Keratinocyte (primary cell): Measurements from ENCODE around the gene BTLA. TPM values are rescaled to one million over a fixed set of nuclear protein-coding genes. Genes with fewer than 3 reads are reported as not detected.
"Not testable (repeated sequence)": the region's sequence is repeated elsewhere in the genome, so short reads cannot be mapped to it uniquely, and the experiment has no call there.

Experiments
- DNase-seq: peaks from one replicate; pipeline ENCODE4 v3.0.0-alpha.2; 2011; ENCODE audit warnings: low read depth, missing footprints, low spot score
- FAIRE-seq: peaks from 2 replicates; lab custom pipeline; 2011; peaks lifted over from hg19 to GRCh38; lab: Jason Lieb, UNC
- H2AFZ ChIP-seq: 2 replicates; pipeline ENCODE4 v1.6.0; 2012; ENCODE audit warnings: low read length, control low read depth, inconsistent platforms; ENCODE audit not compliant: control insufficient read depth
- H3K27ac ChIP-seq: 2 replicates; pipeline ENCODE4 v1.5.1; 2011; ENCODE audit warnings: low read length; ENCODE audit not compliant: control insufficient read depth, insufficient read depth
- H3K27me3 ChIP-seq: 3 replicates; pipeline ENCODE4 v1.6.0; 2011; ENCODE audit warnings: low read length; ENCODE audit not compliant: control insufficient read depth, insufficient read depth; ENCODE audit errors: extremely low read depth
- H3K36me3 ChIP-seq, 2 experiments: 2 replicates in 1 of 2; 3 replicates in 1 of 2; pipeline ENCODE4 v1.5.1; 2011; ENCODE audit warnings: low read length in 2 of 2, mild to moderate bottlenecking in 1 of 2; ENCODE audit not compliant: control insufficient read depth in 2 of 2, insufficient read depth in 2 of 2; ENCODE audit errors: extremely low read depth in 1 of 2
- H3K4me1 ChIP-seq: 3 replicates; pipeline ENCODE4 v1.5.1; 2011; ENCODE audit warnings: low read length; ENCODE audit not compliant: control insufficient read depth, insufficient read depth; ENCODE audit errors: extremely low read depth
- H3K4me2 ChIP-seq: 3 replicates; pipeline ENCODE4 v1.6.0; 2011; ENCODE audit warnings: low read depth, low read length; ENCODE audit not compliant: control insufficient read depth, insufficient read depth; ENCODE audit errors: extremely low read depth
- H3K4me3 ChIP-seq, 3 experiments: fragments of 200-600 bp in 1 of 3; sonication (generic) in 1 of 3; 2 replicates in 2 of 3; 3 replicates in 1 of 3; pipeline ENCODE4 v1.5.1; 2011 to 2016; ENCODE audit warnings: low read length in 3 of 3, mild to moderate bottlenecking in 3 of 3, control low read depth in 2 of 3, inconsistent platforms in 1 of 3, low read depth in 1 of 3, mixed read lengths in 1 of 3, mixed run types in 1 of 3, moderate library complexity in 1 of 3; ENCODE audit not compliant: control insufficient read depth in 2 of 3, insufficient read depth in 2 of 3; ENCODE audit errors: extremely low read depth in 1 of 3
- H3K79me2 ChIP-seq: 2 replicates; pipeline ENCODE4 v1.6.0; 2012; ENCODE audit warnings: low read length; ENCODE audit not compliant: control insufficient read depth, insufficient read depth
- H3K9ac ChIP-seq: 3 replicates; pipeline ENCODE4 v1.6.0; 2011; ENCODE audit warnings: low read length; ENCODE audit not compliant: control insufficient read depth, insufficient read depth; ENCODE audit errors: extremely low read depth
- H3K9me1 ChIP-seq: 3 replicates; pipeline ENCODE4 v1.6.0; 2011; ENCODE audit warnings: low read length; ENCODE audit not compliant: control insufficient read depth, insufficient read depth; ENCODE audit errors: extremely low read depth
- H3K9me3 ChIP-seq: 2 replicates; pipeline ENCODE4 v1.5.1; 2012; ENCODE audit warnings: low read depth, low read length; ENCODE audit not compliant: control insufficient read depth
- H4K20me1 ChIP-seq: 3 replicates; pipeline ENCODE4 v1.6.0; 2011; ENCODE audit warnings: low read length; ENCODE audit not compliant: control insufficient read depth, insufficient read depth; ENCODE audit errors: extremely low read depth
- EZH2 ChIP-seq: IDR thresholded peaks from one replicate; pipeline ENCODE4 v1.6.1; 2012; ENCODE audit warnings: inconsistent platforms, mild to moderate bottlenecking, low read length, moderate library complexity
- dilution Hi-C: fragments of 300-500 bp; cut with MboI; formaldehyde crosslinking; loops from one replicate; pipeline ENCODE4 v1.7.0; 2020; ENCODE audit warnings: low sequenced_read_pairs; ENCODE audit not compliant: extremely low pct_ligation_motif_present
- polyA plus RNA-seq, 5 experiments: library from polyadenylated mRNA; depleted of rRNA in 3 of 5; stranded (reverse) in 3 of 5; stranded (forward) in 1 of 5; unstranded in 1 of 5; fragments of >200 nt; gene quantifications; 1 replicate in 1 of 5; 2 replicates in 3 of 5; 3 replicates in 1 of 5; pipeline versions ENCODE4 v1.2.1 to v1.2.3, GENCODE V29; 2011 to 2012; ENCODE audit warnings: missing spikeins in 2 of 5, low read depth in 1 of 5, low replicate concordance in 1 of 5
- TF ChIP-seq, protein P1 (sequence below), 3 experiments: IDR thresholded peaks in 1 of 3; conservative IDR thresholded peaks in 1 of 3; optimal IDR thresholded peaks in 1 of 3; 2 replicates in 2 of 3; 3 replicates in 1 of 3; pipeline versions ENCODE3 to v1.5.1; 2011; ENCODE audit warnings: low read length in 3 of 3, mild to moderate bottlenecking in 3 of 3, moderate library complexity in 2 of 3, control low read depth in 1 of 3, inconsistent platforms in 1 of 3; ENCODE audit not compliant: insufficient read depth in 2 of 3; ENCODE audit errors: extremely low read depth in 1 of 3

Gene BTLA
- polyA plus RNA-seq, 1 donor (not counting 4 experiments of a cell fraction or from before 2014, with no cell fraction given), result 0.08 TPM

DNA sequence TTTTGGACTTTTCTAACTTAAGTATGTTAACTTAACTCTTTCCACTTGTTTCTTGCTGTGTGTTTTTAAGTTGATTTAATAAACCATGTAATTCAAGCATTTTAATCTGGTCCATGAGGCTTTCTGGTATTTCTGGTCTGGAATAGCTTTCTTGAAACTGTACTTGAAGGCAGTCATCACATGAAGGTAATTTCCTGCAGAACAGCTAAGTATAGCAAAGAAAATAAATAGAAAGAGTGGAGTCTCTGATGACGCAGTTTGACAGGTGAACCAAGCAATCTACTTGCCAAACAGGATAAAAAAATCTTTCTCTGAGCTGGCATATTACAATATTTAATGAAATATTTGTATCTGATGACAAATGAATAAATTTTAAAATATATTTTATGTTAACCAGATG lies 74.9 kb downstream of the BTLA start:
- Histone ChIP-seq H3K4me3 (no peak overlapping the region), H3K9me1 (no peaks in the 10 kb centered on the region), H2AFZ (no peak overlapping the region), H3K36me3 (no peaks in the 10 kb centered on the region), H4K20me1 (no peaks in the 10 kb centered on the region), H3K9me3 (no peaks in the 10 kb centered on the region), H3K27me3 (no peaks in the 10 kb centered on the region), H3K4me1 (no peaks in the 10 kb centered on the region), H3K79me2 (no peaks in the 10 kb centered on the region), H3K4me2 (no peak overlapping the region), H3K9ac (no peak overlapping the region), H3K27ac (no peak overlapping the region)
- TF ChIP-seq, protein P1, sequence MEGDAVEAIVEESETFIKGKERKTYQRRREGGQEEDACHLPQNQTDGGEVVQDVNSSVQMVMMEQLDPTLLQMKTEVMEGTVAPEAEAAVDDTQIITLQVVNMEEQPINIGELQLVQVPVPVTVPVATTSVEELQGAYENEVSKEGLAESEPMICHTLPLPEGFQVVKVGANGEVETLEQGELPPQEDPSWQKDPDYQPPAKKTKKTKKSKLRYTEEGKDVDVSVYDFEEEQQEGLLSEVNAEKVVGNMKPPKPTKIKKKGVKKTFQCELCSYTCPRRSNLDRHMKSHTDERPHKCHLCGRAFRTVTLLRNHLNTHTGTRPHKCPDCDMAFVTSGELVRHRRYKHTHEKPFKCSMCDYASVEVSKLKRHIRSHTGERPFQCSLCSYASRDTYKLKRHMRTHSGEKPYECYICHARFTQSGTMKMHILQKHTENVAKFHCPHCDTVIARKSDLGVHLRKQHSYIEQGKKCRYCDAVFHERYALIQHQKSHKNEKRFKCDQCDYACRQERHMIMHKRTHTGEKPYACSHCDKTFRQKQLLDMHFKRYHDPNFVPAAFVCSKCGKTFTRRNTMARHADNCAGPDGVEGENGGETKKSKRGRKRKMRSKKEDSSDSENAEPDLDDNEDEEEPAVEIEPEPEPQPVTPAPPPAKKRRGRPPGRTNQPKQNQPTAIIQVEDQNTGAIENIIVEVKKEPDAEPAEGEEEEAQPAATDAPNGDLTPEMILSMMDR (optimal IDR thresholded peaks at IDR 0.05 in 1 of 3, IDR thresholded peaks at IDR 0.05 in 1 of 3, conservative IDR thresholded peaks at IDR 0.05 in 1 of 3; ENCODE audit: extremely low read depth in 1 of 3, insufficient read depth in 2 of 3, low read length in 3 of 3), result no peak
- no peak for TF ChIP-seq EZH2
- FAIRE-seq (no peak), DNase-seq (no peak)
- dilution Hi-C loops, result no loop called here

DNA sequence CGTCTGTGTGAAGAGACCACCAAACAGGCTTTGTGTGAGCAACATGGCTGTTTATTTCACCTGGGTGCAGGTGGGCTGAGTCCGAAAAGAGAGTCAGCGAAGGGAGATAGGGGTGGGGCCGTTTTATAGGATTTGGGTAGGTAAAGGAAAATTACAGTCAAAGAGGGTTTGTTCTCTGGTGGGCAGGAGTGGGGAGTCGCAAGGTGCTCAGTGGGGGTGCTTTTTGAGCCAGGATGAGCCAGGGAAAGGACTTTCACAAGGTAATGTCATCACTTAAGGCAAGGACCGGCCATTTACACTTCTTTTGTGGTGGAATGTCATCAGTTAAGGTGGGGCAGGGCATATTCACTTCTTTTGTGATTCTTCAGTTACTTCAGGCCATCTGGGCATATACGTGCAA lies 76.4 kb downstream of the BTLA start:
- H3K4me3 ChIP-seq, H3K79me2 ChIP-seq, H3K27me3 ChIP-seq, H3K9me1 ChIP-seq, H4K20me1 ChIP-seq, H3K27ac ChIP-seq, dilution Hi-C loops, DNase-seq, FAIRE-seq, H3K9ac ChIP-seq, H3K9me3 ChIP-seq, H3K4me2 ChIP-seq, H3K36me3 ChIP-seq, H2AFZ ChIP-seq, H3K4me1 ChIP-seq: not testable (repeated sequence)

GRCh38 chr3:112418526-112418925 lies 80.7 kb downstream of the BTLA start:
- H3K27ac ChIP-seq, H3K4me1 ChIP-seq, H3K9me3 ChIP-seq, H3K9me1 ChIP-seq, H2AFZ ChIP-seq, dilution Hi-C loops, H3K9ac ChIP-seq, H4K20me1 ChIP-seq, FAIRE-seq, H3K4me3 ChIP-seq, H3K79me2 ChIP-seq, H3K27me3 ChIP-seq, H3K4me2 ChIP-seq, H3K36me3 ChIP-seq, DNase-seq: not testable (repeated sequence)
